Kidney epithelial cell (primary cell): ENCODE results near the gene NOM1. TPM values are rescaled to one million over a fixed set of nuclear protein-coding genes. Genes with fewer than 3 reads are reported as not detected.

Experiments used
- DNase-seq: peaks from one replicate; pipeline ENCODE4 v3.0.0-alpha.2; 2010; ENCODE audit warnings: low read depth
- H3K27me3 ChIP-seq: 2 replicates; pipeline ENCODE4 v1.6.0; 2011; ENCODE audit warnings: low read length; ENCODE audit not compliant: control insufficient read depth, insufficient read depth
- H3K36me3 ChIP-seq: 2 replicates; pipeline ENCODE4 v1.5.1; 2011; ENCODE audit warnings: low read length; ENCODE audit not compliant: control insufficient read depth, insufficient read depth
- H3K4me3 ChIP-seq: 2 replicates; pipeline ENCODE4 v1.5.1; 2011; ENCODE audit warnings: low read depth, mild to moderate bottlenecking, control low read depth, low read length
- total RNA-seq: library from RNA; depleted of rRNA; stranded (reverse); fragments of >200 nt; gene quantifications from 2 replicates; pipeline ENCODE4 v1.2.3, GENCODE V29; 2015
- TF ChIP-seq, protein P1 (sequence below): IDR thresholded peaks from 2 replicates; pipeline ENCODE4 v1.5.1; 2011; ENCODE audit warnings: mild to moderate bottlenecking, moderate library complexity, low read length, control low read depth, inconsistent platforms; ENCODE audit not compliant: insufficient read depth, poor library complexity, severe bottlenecking

Gene NOM1
- total RNA-seq, 1 donor from 2014 or later = 15.9 TPM

DNA sequence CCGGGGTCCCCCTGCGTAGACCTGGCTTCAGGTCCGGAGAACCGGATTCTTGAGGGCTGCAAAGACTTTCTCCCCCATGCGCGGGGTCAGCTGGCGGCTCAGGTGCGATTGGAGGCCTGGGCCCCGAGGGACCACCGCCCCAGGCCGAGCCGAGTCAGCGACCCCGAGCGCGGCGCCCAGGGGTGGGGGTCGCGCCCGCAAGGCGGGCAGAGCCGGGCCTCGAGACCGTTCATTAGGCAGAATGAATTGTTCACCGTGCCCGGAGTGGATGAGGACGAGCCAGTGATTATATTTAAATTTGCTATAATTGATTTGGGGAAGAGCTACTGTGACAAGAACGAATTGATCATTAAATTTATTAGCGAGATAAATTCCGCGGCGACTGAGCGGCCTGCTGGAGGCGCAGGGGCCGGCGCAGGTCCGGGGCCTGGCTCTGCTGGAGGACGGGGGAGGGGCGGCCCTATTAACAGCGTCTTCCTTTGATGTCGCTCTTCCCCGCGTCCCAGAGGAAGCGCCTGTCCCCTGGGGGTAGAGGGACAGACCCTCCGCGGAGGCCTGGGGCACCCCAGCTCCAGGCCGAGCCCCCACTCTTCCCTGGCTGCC is 53.4 kb downstream of the NOM1 start:
- TF ChIP-seq, protein P1, sequence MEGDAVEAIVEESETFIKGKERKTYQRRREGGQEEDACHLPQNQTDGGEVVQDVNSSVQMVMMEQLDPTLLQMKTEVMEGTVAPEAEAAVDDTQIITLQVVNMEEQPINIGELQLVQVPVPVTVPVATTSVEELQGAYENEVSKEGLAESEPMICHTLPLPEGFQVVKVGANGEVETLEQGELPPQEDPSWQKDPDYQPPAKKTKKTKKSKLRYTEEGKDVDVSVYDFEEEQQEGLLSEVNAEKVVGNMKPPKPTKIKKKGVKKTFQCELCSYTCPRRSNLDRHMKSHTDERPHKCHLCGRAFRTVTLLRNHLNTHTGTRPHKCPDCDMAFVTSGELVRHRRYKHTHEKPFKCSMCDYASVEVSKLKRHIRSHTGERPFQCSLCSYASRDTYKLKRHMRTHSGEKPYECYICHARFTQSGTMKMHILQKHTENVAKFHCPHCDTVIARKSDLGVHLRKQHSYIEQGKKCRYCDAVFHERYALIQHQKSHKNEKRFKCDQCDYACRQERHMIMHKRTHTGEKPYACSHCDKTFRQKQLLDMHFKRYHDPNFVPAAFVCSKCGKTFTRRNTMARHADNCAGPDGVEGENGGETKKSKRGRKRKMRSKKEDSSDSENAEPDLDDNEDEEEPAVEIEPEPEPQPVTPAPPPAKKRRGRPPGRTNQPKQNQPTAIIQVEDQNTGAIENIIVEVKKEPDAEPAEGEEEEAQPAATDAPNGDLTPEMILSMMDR = no peak
- no peak overlapping the region for H3K4me3 ChIP-seq
- peaks cover 93% of the 10 kb centered on the region for H3K27me3 ChIP-seq
- H3K36me3 ChIP-seq = no peaks in the 10 kb centered on the region
- DNase-seq = no peak

DNA sequence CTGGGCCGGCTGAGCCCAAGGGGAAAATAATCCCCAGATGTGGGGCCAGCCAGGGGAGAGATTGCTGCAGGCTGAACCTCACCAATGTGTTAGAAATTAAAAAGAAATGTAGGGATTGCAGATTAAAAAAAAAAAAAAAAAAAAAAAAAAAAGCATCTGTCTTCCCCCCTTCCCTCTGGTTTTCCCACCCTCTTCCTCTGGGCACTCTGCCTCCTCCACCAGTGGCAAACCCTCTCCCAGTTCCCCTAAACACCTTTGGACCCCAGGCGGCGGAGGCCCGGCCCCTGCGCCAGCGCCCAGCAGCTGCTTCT is 53.9 kb downstream of the NOM1 start:
- Histone ChIP-seq H3K4me3 (no peak overlapping the region), H3K27me3 (peaks cover 94% of the 10 kb centered on the region), H3K36me3 (no peaks in the 10 kb centered on the region)
- TF ChIP-seq, protein P1 = no peak
- DNase-seq = no peak

DNA sequence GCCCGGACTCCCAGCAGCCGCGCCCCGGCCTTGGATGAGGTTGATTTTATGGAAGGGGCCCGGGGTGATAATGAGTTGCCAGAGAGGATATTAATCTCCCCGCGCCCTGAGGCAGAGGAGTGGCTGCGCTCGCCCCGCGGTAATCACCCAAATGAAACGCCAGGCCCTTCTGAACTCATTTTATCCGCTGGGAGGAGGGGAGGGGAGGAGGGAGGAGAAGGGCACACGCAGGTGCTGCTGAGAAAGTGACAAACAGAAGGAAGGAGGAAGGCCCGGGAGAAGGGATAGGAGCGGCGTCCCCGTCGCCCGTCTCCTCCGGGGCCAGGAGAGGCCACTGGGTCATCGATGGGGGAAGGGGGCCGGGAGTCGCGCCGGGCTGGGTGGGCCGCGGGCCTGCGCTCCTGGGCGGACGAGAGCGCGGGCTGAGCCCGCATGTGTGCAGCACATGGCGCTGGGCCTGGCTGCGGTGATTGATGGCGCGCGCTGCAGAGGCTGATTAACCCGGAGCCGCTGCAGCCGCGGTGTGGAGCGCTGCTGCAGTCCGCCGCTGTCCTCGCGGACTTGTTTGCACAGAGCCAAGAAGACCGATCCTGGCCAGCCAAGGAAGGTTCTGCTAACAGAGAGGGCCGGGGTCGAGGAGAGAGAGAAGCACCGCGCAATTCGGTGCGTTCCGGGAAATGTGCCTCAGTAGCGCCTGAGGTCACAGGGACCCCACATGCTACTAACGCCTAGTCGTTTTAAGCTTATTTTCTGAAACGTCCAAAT is 54.4 kb downstream of the NOM1 start:
- no peaks in the 10 kb centered on the region for H3K36me3 ChIP-seq
- H3K4me3 ChIP-seq = no peak overlapping the region
- DNase-seq = no peak
- TF ChIP-seq, protein P1 = no peak
- H3K27me3 ChIP-seq = peaks cover 95% of the 10 kb centered on the region

DNA sequence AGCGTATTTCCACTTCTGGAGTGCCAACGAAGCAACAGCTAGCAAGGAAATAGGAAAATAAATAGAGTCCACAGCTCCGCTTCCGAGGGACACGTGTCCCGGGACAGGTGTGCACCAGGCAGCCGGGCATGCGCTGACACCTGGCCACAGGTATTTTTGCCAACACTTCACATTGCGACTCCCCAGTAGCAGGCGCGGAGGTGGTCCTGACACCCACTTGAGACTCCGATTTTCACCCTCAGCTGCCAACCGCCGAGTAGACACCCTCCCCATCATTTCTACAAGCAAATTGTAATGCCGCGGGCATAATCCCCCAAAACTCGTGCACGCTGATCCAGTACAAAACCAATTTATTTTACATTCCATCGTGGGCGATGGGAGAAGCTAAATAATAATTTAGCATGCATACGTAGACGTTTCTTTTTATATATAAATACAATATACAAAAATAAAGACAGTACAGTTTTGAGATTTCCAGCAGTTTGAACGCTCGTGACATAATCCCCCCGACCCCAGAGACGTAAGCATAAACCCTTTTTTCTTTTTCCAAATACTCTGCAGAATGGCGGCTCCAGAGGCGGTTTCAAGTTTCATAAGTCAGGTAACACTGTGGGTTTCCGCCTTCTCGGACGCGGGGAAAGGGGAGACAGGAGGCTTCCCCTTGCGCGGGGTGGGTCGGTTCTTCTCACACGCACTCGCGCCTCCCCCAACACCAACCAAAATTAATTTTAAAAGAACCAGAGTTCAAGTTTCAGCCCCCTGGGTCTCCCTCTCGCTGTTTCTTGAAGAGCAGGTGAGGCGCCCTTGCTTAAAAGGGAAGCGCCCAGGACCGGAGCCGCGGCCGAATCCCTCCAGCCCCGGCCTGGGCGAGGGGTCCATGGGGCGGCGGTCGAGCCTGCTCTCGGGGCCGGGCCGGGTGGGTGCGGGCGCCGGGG is 55.3 kb downstream of the NOM1 start:
- DNase-seq = no peak
- Histone ChIP-seq H3K27me3 (peaks cover 93% of the 10 kb centered on the region), H3K36me3 (no peaks in the 10 kb centered on the region), H3K4me3 (no peak overlapping the region)
- TF ChIP-seq, protein P1 = no peak

DNA sequence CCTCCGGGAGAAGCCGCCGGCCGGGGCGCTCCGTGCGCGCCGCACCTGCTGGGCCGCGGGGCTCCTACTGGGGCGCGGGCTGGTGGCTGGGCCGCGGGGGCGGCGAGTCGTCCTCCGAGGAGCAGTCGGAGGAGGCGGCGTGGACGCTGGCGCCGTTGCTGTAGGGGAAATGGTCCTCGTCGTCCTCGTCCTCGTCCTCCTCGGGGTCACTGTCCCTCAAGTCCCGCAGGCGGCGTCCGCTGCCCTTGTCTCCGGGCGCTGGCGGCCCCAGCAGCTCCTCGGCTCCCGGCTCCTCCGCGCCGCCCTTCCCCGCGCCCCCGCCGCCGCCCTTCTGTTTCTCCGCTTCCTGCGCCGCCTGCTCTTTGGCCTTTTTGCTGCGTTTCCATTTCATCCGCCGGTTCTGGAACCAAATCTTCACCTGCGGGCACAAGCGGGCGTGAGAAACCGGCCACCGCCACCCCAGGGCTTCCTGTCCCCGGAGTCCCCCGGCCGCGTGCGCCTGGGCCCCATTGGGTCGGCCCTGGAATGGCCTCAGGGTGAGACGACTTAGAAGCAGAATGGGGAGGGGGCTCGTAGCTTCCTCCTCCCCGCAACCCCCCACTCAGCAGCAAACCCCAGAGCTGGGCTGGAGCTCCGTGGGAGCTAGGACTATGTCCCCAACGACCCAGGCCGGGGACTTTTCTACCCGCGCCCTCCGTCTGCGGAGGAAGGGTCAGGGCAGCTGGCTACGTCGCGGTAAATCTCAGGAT is 56.1 kb downstream of the NOM1 start:
- no peak overlapping the region for H3K4me3 ChIP-seq

More for the DNA sequence above, 56.1 kb downstream of the NOM1 start:
- Histone ChIP-seq H3K36me3 (no peaks in the 10 kb centered on the region), H3K27me3 (peaks cover 93% of the 10 kb centered on the region)
- TF ChIP-seq, protein P1 = no peak
- no peak for DNase-seq
